HL-60 (cell line): Measurements from ENCODE around the gene CATSPERB.

Source experiments
- DNase-seq, 2 experiments: peaks; one replicate each; pipeline ENCODE4 v3.0.0-alpha.2; 2010 to 2020; ENCODE audit warnings: low read depth in 1 of 2, low spot score in 1 of 2
- H3K27ac ChIP-seq: fragments of 250-450 bp; sonication (Bioruptor Pico); replicated peaks from 2 replicates; pipeline ENCODE4 v1.5.1; 2020; ENCODE audit warnings: mild to moderate bottlenecking, moderate library complexity
- H3K27me3 ChIP-seq: fragments of 250-450 bp; sonication (Bioruptor Pico); 2 replicates; pipeline ENCODE4 v1.5.1; 2021; ENCODE audit warnings: mild to moderate bottlenecking, moderate library complexity; ENCODE audit not compliant: insufficient read depth, poor library complexity, severe bottlenecking
- H3K4me3 ChIP-seq: replicated peaks from 2 replicates; pipeline ENCODE4 v1.5.1; 2011; ENCODE audit warnings: mild to moderate bottlenecking, control low read depth, low read length; ENCODE audit not compliant: insufficient read depth
- GABPA ChIP-seq: IDR thresholded peaks from 2 replicates; pipeline ENCODE4 v1.6.1; 2012; ENCODE audit warnings: low read depth
- POLR2AphosphoS5 ChIP-seq: IDR thresholded peaks from 2 replicates; pipeline ENCODE4 v1.6.1; 2012; ENCODE audit warnings: low read depth
- REST ChIP-seq: IDR thresholded peaks from 2 replicates; pipeline ENCODE4 v1.6.1; 2012; ENCODE audit warnings: low read depth; ENCODE audit not compliant: insufficient replicate concordance
- SPI1 ChIP-seq: IDR thresholded peaks from 2 replicates; pipeline ENCODE4 v1.6.1; 2012; ENCODE audit warnings: low read depth, mild to moderate bottlenecking, borderline replicate concordance
- TF ChIP-seq, protein P1 (sequence below): IDR thresholded peaks from one replicate; pipeline ENCODE4 v1.5.1; 2011; ENCODE audit warnings: low read length, control low read depth, inconsistent platforms; ENCODE audit not compliant: insufficient read depth

CATSPERB gene

GRCh38 chr14:91653451-91653850 is 78.4 kb downstream of the CATSPERB start:
- TF ChIP-seq POLR2AphosphoS5 (no peak), REST (no peak), GABPA (no peak), SPI1 (no peak)
- TF ChIP-seq, protein P1, sequence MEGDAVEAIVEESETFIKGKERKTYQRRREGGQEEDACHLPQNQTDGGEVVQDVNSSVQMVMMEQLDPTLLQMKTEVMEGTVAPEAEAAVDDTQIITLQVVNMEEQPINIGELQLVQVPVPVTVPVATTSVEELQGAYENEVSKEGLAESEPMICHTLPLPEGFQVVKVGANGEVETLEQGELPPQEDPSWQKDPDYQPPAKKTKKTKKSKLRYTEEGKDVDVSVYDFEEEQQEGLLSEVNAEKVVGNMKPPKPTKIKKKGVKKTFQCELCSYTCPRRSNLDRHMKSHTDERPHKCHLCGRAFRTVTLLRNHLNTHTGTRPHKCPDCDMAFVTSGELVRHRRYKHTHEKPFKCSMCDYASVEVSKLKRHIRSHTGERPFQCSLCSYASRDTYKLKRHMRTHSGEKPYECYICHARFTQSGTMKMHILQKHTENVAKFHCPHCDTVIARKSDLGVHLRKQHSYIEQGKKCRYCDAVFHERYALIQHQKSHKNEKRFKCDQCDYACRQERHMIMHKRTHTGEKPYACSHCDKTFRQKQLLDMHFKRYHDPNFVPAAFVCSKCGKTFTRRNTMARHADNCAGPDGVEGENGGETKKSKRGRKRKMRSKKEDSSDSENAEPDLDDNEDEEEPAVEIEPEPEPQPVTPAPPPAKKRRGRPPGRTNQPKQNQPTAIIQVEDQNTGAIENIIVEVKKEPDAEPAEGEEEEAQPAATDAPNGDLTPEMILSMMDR: no peak
- DNase-seq: no peak
- Histone ChIP-seq H3K27ac (no peak overlapping the region), H3K27me3 (no peaks in the 10 kb centered on the region), H3K4me3 (no peak overlapping the region)

DNA sequence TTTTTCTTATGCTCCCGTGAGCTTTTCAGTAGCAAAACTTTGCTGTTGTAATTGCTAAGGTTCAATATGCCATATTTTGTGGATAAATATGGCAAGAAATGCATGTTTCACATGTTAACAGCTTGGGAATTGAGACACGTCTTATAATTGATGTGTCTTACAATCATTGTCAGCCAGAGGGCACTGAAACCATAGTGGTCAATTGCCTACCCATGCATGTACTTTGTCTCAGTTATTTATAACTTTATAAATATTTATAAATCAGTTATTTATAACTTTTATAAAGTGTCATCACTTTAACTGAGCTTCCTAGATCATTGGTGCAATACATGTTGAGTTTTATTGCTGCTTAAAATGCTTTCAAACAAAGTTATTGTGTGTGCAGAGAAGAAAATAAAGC is 82.0 kb downstream of the CATSPERB start:
- Histone ChIP-seq H3K27me3 (no peaks in the 10 kb centered on the region), H3K4me3 (no peak overlapping the region), H3K27ac (no peak overlapping the region)
- peak; percentile 11 to 20 for DNase-seq
- TF ChIP-seq, protein P1: peak; percentile 47
- TF ChIP-seq SPI1: no peak

DNA sequence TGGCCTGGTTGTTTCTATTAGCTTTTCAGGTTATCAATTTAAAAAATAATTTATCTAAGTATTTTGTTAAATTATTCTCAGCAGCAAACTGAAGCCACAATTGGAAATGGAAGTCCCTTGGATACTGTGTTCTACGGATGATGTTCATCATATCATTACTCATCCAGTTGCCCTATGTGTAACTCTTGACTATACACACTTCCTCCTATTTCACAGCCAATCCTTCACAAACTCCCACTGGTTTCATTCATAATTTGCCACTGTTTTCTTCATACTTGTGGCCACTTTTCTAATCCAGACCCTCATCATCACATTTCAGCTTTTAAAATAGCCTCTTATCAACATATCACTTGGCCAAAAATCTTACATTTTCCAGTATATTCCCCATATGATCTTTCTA is 84.0 kb downstream of the CATSPERB start:
- TF ChIP-seq, protein P1: no peak
- no peak for TF ChIP-seq SPI1
- TF ChIP-seq REST: no peak
- TF ChIP-seq GABPA: no peak
- no peak for TF ChIP-seq POLR2AphosphoS5
- DNase-seq: no peak
- Histone ChIP-seq H3K27me3 (no peaks in the 10 kb centered on the region), H3K4me3 (no peak overlapping the region), H3K27ac (no peak overlapping the region)

GRCh38 chr14:91636604-91637003 is 95.3 kb downstream of the CATSPERB start:
- H3K4me3 ChIP-seq: no peak overlapping the region
- H3K27ac ChIP-seq: no peak overlapping the region
- DNase-seq: no peak
- TF ChIP-seq POLR2AphosphoS5 (no peak), GABPA (no peak), SPI1 (no peak), REST (no peak)
- TF ChIP-seq, protein P1: no peak
- no peaks in the 10 kb centered on the region for H3K27me3 ChIP-seq
